ENCODE results near the gene TMED4.
"Not testable (repeated sequence)": the region's sequence is repeated elsewhere in the genome, so short reads cannot be mapped to it uniquely, and the experiment has no call there.

Gene TMED4

DNA sequence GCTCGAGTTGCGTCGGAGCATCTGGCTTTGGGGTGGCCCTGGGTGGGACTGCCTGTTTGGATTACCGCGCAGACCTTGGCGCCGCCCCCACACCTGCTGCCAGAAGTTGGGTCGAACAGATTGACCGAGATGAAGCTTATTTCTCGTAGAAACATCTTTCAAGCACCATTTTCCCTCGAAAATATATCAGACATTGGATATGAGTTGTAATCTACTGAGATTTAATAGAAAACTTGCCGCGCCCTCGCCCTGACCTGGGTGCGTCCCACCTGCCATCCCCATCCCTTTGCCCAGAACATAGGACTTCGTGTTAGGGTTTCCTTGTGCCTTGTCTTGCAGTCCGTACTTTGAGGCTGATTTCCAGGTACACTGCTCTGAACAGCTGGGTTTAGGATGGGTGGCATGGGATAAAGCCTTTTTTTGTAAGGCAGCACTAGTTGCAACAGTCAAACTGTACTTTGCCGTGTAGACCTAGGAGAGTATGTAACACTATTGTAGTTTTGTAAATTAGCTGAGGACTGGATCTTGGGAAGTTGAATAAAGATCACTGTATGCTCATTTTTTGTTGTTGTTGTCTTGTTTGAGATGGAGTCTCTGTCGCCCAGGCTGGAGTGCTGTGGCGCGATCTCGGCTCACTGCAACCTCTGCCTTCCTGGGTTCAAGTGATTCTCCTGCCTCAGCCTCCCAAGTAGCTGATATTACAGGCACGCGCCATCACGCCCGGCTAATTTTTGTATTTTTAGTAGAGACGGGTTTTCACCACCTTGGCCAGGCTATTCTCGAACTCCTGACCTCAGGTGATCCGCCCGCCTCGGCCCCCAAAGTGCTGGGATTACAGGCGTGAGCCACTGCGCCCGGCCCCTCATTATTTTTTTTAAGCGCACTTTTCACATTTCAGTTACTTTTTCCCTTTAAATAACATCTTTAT lies 25.4 kb upstream of the TMED4 start:
- no peak for DNase-seq (ENCODE audit: low read depth in 2 of 2)

DNA sequence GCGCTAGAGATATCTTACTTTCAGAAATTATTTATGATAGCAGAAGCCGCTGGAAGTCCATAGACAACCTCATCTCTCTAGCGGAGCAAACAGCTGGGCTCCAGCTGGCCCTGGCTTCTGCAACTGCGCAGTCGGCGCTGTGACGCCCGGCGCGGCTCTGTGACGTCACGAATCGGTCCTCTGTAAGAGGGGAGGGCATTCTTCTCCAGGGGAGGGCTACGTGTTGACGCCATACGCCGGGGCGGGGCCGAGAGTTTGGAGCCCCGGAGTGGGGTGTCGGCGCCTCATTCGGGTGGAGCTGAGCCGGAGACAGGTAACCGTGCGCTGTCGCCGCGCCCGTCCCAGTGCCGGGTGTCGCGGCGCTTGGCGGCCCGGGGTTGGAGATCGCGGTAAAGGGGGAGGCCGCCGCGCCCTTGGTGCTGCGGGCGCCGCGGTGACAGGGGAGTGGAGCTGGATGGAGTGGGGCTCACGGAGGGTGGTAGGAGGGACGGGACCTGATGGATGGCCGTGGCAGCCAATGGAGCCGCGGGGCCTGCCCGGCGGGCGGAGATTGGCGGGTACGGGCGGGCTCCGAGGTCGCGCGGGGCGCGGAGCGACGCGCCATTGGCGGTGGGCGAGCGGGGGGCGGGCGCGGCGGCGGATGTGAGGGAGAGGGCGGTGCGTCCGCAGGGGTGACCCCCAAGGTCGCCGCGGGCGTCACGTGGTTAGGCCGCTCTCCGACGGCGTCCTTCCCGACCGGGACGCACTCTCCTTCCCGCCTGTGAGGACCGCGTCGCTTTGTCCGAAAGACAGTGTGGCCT lies 24.5 kb upstream of the TMED4 start, which contains the start of gene OGDH:
TSS of gene OGDH (plus strand) at position 287 of the 800 bp plus-strand sequence. CDS start 17,717 bp downstream, outside the sequence.
- peak; percentile 99 to 100 for DNase-seq (ENCODE audit: low read depth in 2 of 2)

DNA sequence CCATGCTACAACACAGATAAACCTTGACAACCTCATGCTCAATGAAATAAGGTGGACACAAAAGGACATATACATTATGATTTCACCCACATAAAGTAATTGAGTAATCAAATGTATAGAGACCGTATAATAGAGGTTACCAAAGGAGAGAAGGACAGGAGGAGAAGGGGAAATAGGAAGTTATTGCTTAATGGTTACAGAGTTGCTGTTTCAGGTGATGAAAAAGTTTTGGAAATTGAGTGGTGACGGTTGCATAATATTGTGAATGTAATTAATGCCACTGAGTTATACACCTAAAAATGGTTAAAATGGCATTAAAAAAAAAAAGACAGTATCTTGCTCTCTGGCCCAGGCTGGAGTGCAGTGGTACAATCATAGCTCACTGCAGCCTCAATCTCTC lies 22.9 kb upstream of the TMED4 start:
- no peak for DNase-seq (ENCODE audit: low read depth in 2 of 2)

DNA sequence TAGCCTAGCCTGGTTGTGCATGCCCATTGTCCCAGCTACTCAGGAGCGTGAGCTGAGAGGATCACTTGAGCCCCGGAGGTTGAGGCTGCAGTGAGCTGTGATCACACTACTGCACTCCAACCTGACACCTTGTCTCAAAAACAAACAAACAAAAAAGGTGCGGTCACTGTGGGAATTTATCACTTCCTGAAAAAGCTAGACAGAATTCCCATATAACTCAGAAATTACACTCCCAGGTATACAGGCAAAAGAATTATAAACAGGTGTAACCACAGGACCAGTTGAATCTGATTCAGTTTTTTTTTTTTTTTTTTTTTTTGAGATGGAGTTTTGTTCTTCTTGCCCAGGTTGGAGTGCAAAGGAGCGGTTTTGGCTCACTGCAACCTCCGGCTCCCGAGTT lies 21.2 kb upstream of the TMED4 start:
- DNase-seq (ENCODE audit: low read depth in 2 of 2): no peak

DNA sequence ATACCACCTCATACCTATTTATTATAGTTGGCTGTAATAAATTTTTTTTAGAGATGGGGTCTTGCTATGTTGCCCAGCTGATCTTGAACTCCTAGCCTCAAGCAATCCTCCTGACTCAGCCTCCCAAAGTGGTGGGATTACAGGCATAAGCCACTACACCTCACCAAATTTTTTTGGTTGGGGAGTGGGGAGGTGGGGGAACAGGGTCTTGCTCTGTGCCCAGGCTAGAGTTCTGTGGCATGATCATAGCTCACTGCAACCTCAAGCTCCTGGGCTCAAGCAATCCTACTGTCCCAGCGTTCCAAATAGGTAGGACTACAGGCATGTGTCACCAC lies 20.5 kb upstream of the TMED4 start:
- no peak for DNase-seq (ENCODE audit: low read depth in 2 of 2)

DNA sequence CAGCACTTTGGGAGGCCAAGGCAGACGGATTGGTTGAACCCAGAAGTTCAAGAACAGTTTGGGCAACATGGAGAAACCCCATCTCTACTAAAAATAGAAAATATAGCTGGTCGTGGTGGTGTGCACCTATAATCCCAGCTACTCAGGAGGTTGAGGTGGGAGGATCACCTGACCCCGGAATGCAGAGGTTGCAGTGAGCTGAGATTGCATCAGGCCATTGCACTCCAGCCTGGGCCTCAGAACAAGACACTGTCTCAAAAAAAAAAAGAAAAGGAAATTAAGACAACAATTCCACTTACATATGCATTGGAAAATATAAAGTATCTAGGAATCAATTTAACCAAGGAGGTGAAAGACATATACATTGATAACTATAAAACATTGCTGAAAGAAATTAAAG lies 17.2 kb upstream of the TMED4 start:
- DNase-seq (ENCODE audit: low read depth in 2 of 2): no peak

DNA sequence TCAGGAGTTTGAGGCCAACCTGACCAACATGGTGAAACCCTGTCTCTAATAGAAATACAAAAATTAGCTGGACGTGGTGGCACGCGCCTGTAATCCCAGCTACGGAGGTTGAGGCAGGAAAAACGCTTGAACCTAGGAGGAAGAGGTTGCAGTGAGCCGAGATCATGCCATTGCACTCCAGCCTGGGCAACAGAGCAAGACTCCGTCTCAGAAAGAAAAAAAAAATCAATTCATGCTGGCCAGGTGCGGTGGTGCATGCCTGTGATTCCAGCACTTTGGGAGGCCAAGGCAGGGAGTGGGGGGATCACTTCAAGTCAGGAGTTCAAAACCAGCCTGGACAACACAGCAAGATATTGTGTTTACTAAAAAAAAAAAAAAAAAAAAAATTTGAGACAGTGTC lies 15.2 kb upstream of the TMED4 start:
- DNase-seq (ENCODE audit: low read depth in 2 of 2): not testable (repeated sequence)

DNA sequence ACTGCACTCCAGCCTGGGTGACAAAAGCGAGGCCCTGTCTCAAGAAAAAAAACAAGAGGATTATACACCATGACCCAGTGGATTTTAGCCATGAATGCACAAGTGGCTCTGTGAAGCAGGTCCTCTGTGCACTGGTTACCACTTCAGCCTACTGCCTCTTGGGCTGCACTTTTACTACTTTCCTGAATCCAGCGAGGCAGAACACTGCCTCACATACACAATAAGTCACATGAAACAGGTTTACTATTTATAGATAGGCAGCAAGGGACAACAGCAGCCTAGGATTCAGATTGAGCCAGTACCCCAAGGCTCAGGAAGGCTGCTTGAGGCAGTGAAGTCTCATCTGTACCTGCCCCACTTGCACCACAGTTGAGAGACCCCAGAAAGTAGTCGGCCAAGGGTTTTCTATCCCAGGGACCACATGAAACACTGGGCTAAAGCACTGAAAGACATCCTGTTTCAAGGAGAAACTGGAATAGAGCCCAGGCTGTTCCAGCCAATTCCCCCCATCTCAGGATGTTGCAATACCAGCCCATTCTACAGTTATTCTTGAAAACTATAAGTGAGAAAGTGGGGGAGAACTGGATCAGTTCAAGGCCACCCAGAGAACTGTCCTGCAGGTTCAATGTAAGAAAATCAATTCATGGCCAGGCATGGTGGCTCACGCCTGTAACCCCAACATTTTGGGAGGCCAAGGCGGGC lies 14.1 kb upstream of the TMED4 start:
- no peak for DNase-seq (ENCODE audit: low read depth in 2 of 2)

DNA sequence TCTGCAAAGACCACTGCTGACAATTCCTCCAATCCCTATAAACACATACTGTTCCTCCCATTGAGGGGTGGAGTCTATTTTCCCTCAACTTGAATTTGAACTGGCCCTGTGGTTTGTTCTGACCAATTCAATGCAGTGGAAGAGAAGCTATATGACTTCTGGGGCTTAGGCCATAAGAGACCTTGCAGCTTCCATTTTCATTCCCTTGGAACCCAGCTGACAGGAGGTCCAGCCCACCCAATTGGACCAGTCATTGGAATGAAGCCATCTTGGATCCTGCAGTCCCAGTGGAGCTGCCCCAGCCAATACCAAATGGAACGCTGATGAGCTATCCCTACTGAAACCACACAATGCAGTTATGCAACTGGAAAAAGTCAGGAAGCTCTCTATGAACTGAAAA lies 8.9 kb upstream of the TMED4 start:
- no peak for DNase-seq (ENCODE audit: low read depth in 2 of 2)

DNA sequence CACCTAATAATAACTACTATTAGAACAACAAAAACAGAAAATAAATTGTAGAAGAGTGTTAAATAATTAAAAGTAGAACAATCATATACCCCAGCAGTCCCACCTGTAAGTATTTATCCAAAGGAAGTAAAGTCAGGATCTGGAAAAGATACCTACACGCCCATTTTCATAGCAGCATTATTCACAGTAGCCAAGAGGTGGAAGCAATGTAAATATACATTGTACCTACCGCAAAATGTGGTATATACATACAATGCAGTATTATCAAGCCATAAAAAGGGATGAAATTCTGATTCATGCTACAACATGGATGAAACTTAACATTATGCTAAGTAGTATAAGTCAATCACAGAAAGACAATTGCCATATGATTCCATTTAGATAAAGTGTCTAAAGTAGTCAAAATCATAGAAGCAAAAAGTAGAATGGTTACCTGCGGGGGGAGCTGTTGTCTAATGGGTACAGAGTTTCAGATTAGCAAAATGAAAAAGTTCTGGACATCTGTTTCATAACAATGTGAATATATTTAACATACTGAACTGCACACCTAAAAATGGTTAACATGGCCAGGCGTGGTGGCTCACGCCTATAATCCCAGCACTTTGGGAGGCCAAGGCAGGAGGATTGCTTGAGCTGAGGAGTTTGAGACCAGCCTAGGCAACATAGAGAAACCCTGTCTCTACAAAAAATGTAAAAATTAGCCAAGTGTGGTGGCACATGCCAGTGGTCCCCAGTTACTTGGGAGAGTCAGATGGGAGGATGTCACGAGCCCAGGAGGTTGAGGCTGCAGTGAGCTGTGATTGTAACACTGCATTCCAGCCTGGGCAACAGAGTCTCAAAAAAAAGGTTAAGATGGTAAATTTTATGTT lies 6.0 kb upstream of the TMED4 start:
- DNase-seq (ENCODE audit: low read depth in 2 of 2): peak; percentile 22 to 43

DNA sequence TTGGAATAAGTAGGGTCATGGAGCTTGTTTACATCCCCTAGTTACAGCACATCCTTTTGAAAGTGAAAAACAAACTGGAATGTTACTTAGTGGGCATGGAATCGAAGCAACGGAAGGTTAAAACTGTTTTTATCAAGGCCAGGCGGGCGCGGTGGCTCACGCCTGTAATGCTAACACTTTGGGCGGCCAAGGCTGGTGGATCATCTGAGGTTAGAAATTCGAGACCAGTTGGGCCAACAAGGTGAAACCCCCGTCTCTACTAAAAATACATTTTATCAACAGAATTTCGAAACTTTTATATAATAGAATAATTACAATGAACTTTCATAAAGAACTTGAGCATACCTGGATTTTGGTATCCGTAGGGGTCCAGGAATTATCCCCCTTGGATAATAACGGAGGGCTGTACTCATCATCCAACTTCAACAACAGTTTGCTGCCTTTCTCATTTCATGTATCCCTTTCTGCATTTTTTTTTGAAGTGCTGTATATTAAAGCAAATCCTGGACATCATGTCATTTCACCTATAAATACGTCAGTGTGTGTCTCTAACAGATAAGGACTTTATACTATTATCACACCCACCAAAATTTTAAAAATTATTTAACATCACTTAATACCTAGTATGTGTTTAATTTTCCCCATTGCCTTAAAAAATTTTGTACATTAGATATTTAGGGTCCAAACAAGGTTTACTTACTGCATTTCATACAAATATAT lies 1.3 kb upstream of the TMED4 start:
- no peak for DNase-seq (ENCODE audit: low read depth in 2 of 2)

DNA sequence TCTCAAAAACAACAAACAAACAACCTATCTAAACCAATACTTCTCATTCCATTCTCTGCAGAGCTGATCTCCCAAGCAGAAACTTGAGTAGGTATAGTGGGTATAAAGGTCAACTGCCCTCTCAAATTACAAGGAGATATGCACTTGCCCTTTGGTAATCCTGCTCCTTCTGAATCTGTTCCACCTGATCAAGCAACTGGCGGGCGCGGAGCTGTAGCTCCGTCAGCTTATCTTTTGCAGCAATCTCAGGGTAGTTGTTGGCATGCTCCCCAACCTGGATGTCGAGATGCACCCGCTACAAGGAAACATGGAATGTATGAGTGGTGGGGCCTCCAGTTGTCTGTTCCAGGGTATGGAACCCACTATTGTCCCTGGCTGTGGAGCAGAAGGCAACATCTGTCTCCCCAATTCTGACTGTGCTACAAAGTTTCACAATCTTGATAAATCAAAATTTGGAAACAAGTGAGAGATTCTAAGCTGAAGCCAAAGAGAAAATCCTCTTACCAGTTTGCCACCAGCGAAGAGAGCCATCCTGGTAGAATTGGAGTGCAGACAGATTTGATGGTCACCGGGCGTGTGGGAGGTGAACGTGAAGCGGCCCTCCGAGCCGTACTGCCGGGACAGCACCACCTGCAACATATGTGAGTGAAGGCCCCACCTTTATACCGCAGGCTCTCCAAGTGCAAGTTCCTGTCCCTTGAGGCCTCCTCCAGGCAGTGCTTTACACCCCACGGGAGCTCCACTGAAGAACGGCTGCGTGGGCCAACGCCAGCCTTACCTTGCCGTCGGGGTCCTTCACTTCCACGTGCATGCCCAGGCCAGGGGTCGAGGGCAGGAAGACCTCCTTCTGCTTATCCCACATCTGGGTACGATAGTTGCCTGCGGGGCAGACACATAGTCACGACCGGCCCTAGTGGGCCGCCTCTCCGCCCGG lies 819 bp downstream of the TMED4 start:
- DNase-seq (ENCODE audit: low read depth in 2 of 2): peak; percentile 29 to 40

DNA sequence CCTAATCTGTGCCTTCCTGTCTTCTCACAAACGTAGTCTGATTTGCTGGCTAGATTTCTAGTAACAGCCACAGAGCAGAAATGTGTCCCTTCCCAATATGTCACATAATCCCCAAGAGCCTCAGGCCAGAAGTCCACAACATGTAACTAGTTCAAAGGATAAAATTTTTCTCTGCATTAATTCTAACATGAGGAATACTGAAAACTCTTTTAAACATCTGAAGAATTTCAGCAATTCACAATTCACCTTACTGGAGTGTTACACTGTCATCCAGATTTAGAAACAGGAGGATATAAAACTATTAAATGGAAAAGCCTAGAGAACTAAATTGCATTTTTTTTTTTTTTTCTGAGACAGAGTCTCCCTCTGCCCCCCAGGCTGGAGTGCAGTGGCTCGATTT lies 5.8 kb downstream of the TMED4 start:
- DNase-seq (ENCODE audit: low read depth in 2 of 2): no peak

DNA sequence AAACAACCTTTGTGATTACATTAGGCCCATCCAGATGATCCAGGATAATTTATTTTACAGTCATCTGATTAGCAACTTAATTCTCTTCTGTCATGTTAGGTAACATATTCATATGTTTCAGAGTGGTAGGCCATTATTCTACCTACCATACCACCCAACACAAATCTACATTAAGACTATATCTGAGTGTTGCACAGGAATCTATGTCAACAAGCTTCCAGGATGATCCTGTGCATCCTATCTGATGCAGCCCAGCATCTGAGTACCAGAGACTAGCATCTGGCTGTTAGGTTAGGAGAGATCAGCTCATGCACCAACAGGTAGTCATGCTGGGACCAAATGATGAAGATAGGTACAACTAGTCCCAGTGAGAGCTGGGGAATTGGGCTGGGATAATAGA lies 7.0 kb downstream of the TMED4 start:
- no peak for DNase-seq (ENCODE audit: low read depth in 2 of 2)

DNA sequence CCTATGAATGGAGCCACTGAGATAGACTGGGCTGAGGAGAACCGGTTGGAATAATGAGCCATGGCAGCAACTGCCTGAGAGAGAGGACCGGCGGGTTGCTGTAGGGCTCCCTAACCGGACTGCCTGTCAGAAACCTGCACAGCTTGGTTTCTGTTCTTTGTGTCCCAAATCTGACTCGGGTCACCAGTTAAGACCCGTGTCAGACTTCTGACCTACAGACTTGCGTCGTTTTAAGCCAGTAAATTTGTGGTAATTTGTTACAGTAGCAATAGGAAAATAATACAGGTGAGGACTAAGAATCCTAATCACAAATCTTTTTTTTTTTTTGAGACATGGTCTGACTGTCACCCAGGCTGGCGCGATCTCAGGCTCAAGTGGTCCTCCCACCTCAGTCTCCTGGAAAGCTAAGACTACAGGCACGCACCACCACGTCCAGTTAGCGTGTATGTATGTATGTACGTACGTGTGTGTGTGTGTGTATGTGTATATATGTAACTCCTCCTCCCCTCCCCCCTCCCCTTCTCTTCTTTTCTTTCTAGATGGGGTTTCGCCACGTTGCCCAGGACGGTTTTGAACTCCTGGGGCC lies 7.7 kb downstream of the TMED4 start:
- DNase-seq (ENCODE audit: low read depth in 2 of 2): no peak

DNA sequence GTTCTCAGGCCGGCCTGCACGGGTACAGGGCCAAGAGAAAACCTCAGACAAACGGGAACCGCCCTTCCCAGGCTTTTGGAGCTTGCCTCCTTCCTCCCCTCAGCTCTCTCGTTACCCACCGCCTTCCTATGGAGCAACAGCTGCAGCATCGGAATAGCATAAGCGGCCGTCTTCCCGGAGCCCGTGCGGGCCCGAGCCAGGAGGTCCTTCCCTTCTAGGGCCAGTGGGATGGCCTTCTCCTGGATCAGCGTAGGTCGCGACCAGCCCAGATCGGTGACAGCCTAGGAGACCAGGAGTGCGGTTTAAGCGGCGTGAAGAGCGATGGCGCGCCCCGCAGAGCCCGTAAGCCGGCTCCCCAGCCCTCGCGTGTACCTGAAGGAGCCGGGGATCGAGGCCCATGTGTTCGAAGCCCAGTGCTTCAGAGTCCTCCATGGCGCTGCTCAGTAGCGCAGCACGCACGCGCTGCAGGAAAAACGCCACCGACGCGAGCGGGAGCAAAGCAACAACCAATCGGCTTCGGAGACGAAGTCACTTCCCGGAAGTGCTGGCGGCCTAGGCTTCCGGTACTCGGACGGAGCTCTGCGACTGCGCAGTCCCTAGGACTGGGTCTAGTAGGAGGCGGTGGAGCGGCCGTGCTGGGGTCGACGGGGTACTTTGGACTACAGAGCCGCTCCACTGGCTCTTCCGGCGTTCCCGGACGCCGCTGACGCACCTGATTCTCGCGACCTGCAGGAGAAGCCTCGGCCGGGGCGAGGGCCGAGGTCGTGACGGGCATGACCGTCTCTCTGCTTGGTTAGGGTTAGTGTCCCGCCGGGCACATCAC lies 8.4 kb downstream of the TMED4 start, which contains the start of gene DDX56:
TSS of gene DDX56 (minus strand) at position 445 of the 823 bp plus-strand sequence. CDS start at position 432, 13 bp downstream.
- peak; percentile 90 to 92 for DNase-seq (ENCODE audit: low read depth in 2 of 2)

DNA sequence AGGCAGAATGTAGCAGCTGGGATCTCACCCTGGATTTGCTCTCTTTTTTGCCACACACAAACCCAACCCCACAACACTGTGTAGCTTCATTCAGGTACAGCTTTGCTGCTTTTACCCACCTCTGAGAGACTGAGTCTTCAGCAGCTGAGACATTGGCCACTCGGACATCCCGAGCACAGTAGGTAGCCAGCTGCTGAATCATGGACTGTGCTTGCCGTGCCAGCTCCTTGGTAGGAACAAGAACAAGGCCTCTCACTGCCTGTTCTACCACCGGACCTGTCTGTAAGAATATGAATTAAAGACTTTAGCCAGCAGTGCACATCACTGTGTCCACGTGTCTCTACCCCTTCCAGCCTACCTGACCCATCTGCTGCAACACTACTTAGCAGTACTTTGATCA lies 9.3 kb downstream of the TMED4 start:
- DNase-seq (ENCODE audit: low read depth in 2 of 2): no peak

DNA sequence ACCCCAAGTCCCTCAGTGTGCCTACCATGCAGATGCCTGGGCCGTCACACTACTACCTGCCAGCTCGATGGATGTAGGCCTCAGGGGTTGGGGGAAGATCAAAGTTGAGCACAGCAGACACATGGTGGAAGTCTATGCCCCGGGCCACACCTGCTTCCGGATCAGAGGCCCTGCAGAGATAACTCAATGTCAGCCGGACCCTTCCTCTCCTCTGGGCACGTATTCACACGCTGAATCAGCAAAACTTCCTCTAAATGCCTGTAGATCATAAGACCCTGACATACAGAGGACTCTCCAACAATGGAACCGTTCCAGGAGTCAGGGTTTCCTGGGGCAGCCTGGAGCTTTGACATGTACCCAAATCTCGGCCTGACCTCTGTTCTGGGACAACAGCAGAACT lies 12.1 kb downstream of the TMED4 start:
- DNase-seq (ENCODE audit: low read depth in 2 of 2): no peak
